ENCODE results near the gene PDZK1IP1.

PDZK1IP1 gene

GRCh38 chr1:47232187-47232874, 42.5 kb upstream of the PDZK1IP1 start, which contains the start of gene TAL1:
TAL1 (minus strand) TSS chr1:47232225; CDS start chr1:47225888, 6,337 bp downstream.
- TF ChIP-seq CTCF (IDR thresholded peaks at IDR 0.05), result no peak
- H3K36me3 Mint-ChIP-seq (ENCODE audit: low read depth), result no peaks in the 10 kb centered on the region
- H3K9me3 Mint-ChIP-seq, result no peaks in the 10 kb centered on the region
- peaks cover 23% of the 10 kb centered on the region for H3K4me1 Mint-ChIP-seq
- peaks cover 100% of the 10 kb centered on the region for H3K27me3 Mint-ChIP-seq (ENCODE audit: low read depth, poor library complexity)
- peak within 1 kb of the TSS; percentile 72 for H3K4me3 Mint-ChIP-seq
- peak within 1 kb of the TSS; percentile 66 for H3K27ac Mint-ChIP-seq
- peak; percentile 36 for DNase-seq

- Mint-ChIP-seq H3K4me3 (peak overlapping the region; percentile 69), H3K9me3 (no peaks in the 10 kb centered on the region), H3K27ac (peak overlapping the region; percentile 66), H3K36me3 (ENCODE audit: low read depth) (no peaks in the 10 kb centered on the region), H3K27me3 (ENCODE audit: low read depth, poor library complexity) (peaks cover 100% of the 10 kb centered on the region), H3K4me1 (peaks cover 23% of the 10 kb centered on the region)
- peak; percentile 37 for DNase-seq
- TF ChIP-seq CTCF (IDR thresholded peaks at IDR 0.05), result no peak
Measured at GRCh38 chr1:47231301-47232186, 41.7 kb upstream of the PDZK1IP1 start.

GRCh38 chr1:47230692-47231300, 41.0 kb upstream of the PDZK1IP1 start:
- TF ChIP-seq CTCF (IDR thresholded peaks at IDR 0.05), result no peak
- Mint-ChIP-seq H3K27ac (no peak overlapping the region), H3K9me3 (no peaks in the 10 kb centered on the region), H3K36me3 (ENCODE audit: low read depth) (no peaks in the 10 kb centered on the region), H3K4me1 (peaks cover 29% of the 10 kb centered on the region), H3K4me3 (no peak overlapping the region), H3K27me3 (ENCODE audit: low read depth, poor library complexity) (peaks cover 100% of the 10 kb centered on the region)
- DNase-seq, result peak; percentile 33

- TF ChIP-seq CTCF (IDR thresholded peaks at IDR 0.05), result no peak
- Mint-ChIP-seq H3K4me3 (no peak overlapping the region), H3K9me3 (no peaks in the 10 kb centered on the region), H3K4me1 (peaks cover 31% of the 10 kb centered on the region), H3K27ac (no peak overlapping the region), H3K27me3 (ENCODE audit: low read depth, poor library complexity) (peaks cover 96% of the 10 kb centered on the region), H3K36me3 (ENCODE audit: low read depth) (no peaks in the 10 kb centered on the region)
- DNase-seq, result no peak
Measured at GRCh38 chr1:47229886-47230691, 40.3 kb upstream of the PDZK1IP1 start.

GRCh38 chr1:47229031-47229885, 39.4 kb upstream of the PDZK1IP1 start:
- Mint-ChIP-seq H3K27ac (no peak overlapping the region), H3K36me3 (ENCODE audit: low read depth) (no peaks in the 10 kb centered on the region), H3K9me3 (no peaks in the 10 kb centered on the region), H3K4me3 (no peak overlapping the region), H3K4me1 (peaks cover 24% of the 10 kb centered on the region), H3K27me3 (ENCODE audit: low read depth, poor library complexity) (peaks cover 88% of the 10 kb centered on the region)
- no peak for TF ChIP-seq CTCF (IDR thresholded peaks at IDR 0.05)
- DNase-seq, result peak; percentile 27

Data from nephron progenitor cell (in vitro differentiated cells).